ENCODE results near the gene SLC29A2. TPM values are rescaled to one million over a fixed set of nuclear protein-coding genes. Genes with fewer than 3 reads are reported as not detected.

Gene SLC29A2
- total and polyA plus RNA-seq, 2 donors (not counting 3 experiments of a cell fraction or from before 2014, with no cell fraction given), result 2.4 to 5.2 TPM

DNA sequence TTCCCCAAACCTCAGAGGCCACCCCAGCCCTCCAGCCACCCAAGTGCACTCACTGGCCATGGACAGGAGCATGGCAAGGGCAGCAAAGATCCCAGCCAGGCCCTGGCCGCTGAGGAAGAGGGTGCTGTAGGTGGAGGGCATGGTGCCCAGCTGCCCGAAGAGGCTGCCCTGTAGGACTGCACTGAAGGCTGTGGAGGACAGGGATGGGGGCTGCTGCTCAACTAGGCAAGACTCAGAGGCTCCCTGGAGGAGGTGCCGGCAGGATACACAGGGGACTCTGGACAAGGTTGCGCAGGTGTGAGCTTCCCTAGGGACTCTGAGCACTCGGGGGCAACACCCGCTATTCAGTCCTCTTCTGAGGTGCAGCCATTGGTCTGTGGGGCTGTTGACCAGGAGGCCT lies 3.1 kb downstream of the SLC29A2 start:
- Histone ChIP-seq H3K4me3 (replicated peaks in 1 of 3; ENCODE audit: insufficient read depth in 1 of 3, low read depth in 1 of 3, low read length in 3 of 3) (no peak overlapping the region), H3K36me3 (ENCODE audit: control insufficient read depth in 2 of 2, extremely low read depth in 1 of 2, insufficient read depth in 2 of 2, low read length in 2 of 2) (no peaks in the 10 kb centered on the region), H4K20me1 (replicated peaks; ENCODE audit: control insufficient read depth, extremely low read depth, insufficient read depth, low read length) (no peaks in the 10 kb centered on the region), H3K27me3 (ENCODE audit: control insufficient read depth in 2 of 2, insufficient read depth in 2 of 2, low read length in 2 of 2) (peaks cover 10 to 14% of the 10 kb centered on the region in 2 experiments), H2AFZ (ENCODE audit: low read depth, low read length) (no peak overlapping the region), H3K4me1 (ENCODE audit: control insufficient read depth, extremely low read depth, insufficient read depth, low read length) (peaks cover 7% of the 10 kb centered on the region), H3K9ac (replicated peaks; ENCODE audit: extremely low read depth, insufficient read depth, low read length) (no peak overlapping the region), H3K79me2 (ENCODE audit: control insufficient read depth, insufficient read depth, low read length) (no peaks in the 10 kb centered on the region), H3K9me1 (replicated peaks; ENCODE audit: control insufficient read depth, extremely low read depth, insufficient read depth, low read length) (no peaks in the 10 kb centered on the region), H3K27ac (ENCODE audit: insufficient read depth, low read depth, low read length) (no peak overlapping the region), H3K9me3 (replicated peaks; ENCODE audit: control insufficient read depth, insufficient read depth, low read length) (no peaks in the 10 kb centered on the region), H3K4me2 (ENCODE audit: insufficient read depth, low read length) (no peak overlapping the region)
- FAIRE-seq, result no peak
- no peak for DNase-seq (ENCODE audit: low read depth, low spot score)
- CTCF ChIA-PET, result no interaction called here
- BruUV-seq (replicated peaks), result no TSS peak
- dilution Hi-C loops (cut with MboI; ENCODE audit: extremely low pct_ligation_motif_present, low sequenced_read_pairs) (no loop called here), intact Hi-C loops (cut with micrococcal nuclease) (no loop called here)
- POLR2A ChIA-PET, result no interaction called here
- TF ChIP-seq POLR2AphosphoS5 (IDR thresholded peaks at IDR 0.05; ENCODE audit: insufficient read depth, low read depth, low read length) (no peak), MYC (IDR thresholded peaks at IDR 0.05; ENCODE audit: low read depth, low read length) (no peak), EZH2 (IDR thresholded peaks at IDR 0.05; ENCODE audit: borderline replicate concordance, low read depth, low read length, severe bottlenecking) (no peak), FOS (IDR thresholded peaks at IDR 0.05; ENCODE audit: borderline replicate concordance, insufficient read depth, low read length) (no peak), JUN (IDR thresholded peaks at IDR 0.05; ENCODE audit: borderline replicate concordance, insufficient read depth, insufficient read length, low read depth) (no peak), POLR2A (IDR thresholded peaks at IDR 0.05; ENCODE audit: low read depth, low read length) (no peak), GATA2 (IDR thresholded peaks at IDR 0.05; ENCODE audit: insufficient read depth, insufficient read length, low read depth, low read length) (no peak)
- TF ChIP-seq, protein P1, sequence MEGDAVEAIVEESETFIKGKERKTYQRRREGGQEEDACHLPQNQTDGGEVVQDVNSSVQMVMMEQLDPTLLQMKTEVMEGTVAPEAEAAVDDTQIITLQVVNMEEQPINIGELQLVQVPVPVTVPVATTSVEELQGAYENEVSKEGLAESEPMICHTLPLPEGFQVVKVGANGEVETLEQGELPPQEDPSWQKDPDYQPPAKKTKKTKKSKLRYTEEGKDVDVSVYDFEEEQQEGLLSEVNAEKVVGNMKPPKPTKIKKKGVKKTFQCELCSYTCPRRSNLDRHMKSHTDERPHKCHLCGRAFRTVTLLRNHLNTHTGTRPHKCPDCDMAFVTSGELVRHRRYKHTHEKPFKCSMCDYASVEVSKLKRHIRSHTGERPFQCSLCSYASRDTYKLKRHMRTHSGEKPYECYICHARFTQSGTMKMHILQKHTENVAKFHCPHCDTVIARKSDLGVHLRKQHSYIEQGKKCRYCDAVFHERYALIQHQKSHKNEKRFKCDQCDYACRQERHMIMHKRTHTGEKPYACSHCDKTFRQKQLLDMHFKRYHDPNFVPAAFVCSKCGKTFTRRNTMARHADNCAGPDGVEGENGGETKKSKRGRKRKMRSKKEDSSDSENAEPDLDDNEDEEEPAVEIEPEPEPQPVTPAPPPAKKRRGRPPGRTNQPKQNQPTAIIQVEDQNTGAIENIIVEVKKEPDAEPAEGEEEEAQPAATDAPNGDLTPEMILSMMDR (IDR thresholded peaks at IDR 0.05; ENCODE audit: extremely low read depth in 1 of 2, insufficient read depth in 1 of 2, low read depth in 1 of 2, low read length in 2 of 2), result no peak
- TF ChIP-seq, protein P2, sequence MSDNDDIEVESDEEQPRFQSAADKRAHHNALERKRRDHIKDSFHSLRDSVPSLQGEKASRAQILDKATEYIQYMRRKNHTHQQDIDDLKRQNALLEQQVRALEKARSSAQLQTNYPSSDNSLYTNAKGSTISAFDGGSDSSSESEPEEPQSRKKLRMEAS (IDR thresholded peaks at IDR 0.05; ENCODE audit: insufficient read depth, insufficient read length), result no peak
